ENCODE results near the gene USP9X. TPM values are rescaled to one million over a fixed set of nuclear protein-coding genes. Genes with fewer than 3 reads are reported as not detected.
"Not testable (repeated sequence)": the region's sequence is repeated elsewhere in the genome, so short reads cannot be mapped to it uniquely, and the experiment has no call there.

The USP9X gene, protein sequence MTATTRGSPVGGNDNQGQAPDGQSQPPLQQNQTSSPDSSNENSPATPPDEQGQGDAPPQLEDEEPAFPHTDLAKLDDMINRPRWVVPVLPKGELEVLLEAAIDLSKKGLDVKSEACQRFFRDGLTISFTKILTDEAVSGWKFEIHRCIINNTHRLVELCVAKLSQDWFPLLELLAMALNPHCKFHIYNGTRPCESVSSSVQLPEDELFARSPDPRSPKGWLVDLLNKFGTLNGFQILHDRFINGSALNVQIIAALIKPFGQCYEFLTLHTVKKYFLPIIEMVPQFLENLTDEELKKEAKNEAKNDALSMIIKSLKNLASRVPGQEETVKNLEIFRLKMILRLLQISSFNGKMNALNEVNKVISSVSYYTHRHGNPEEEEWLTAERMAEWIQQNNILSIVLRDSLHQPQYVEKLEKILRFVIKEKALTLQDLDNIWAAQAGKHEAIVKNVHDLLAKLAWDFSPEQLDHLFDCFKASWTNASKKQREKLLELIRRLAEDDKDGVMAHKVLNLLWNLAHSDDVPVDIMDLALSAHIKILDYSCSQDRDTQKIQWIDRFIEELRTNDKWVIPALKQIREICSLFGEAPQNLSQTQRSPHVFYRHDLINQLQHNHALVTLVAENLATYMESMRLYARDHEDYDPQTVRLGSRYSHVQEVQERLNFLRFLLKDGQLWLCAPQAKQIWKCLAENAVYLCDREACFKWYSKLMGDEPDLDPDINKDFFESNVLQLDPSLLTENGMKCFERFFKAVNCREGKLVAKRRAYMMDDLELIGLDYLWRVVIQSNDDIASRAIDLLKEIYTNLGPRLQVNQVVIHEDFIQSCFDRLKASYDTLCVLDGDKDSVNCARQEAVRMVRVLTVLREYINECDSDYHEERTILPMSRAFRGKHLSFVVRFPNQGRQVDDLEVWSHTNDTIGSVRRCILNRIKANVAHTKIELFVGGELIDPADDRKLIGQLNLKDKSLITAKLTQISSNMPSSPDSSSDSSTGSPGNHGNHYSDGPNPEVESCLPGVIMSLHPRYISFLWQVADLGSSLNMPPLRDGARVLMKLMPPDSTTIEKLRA (N-terminal part only)
- 10 to 100 TPM in 5 of 6 donors, 1 to 10 TPM in 1; 7.4 to 27.8 (median 21.9) TPM for polyA plus RNA-seq (ENCODE audit: low read depth in 6 of 6)

DNA sequence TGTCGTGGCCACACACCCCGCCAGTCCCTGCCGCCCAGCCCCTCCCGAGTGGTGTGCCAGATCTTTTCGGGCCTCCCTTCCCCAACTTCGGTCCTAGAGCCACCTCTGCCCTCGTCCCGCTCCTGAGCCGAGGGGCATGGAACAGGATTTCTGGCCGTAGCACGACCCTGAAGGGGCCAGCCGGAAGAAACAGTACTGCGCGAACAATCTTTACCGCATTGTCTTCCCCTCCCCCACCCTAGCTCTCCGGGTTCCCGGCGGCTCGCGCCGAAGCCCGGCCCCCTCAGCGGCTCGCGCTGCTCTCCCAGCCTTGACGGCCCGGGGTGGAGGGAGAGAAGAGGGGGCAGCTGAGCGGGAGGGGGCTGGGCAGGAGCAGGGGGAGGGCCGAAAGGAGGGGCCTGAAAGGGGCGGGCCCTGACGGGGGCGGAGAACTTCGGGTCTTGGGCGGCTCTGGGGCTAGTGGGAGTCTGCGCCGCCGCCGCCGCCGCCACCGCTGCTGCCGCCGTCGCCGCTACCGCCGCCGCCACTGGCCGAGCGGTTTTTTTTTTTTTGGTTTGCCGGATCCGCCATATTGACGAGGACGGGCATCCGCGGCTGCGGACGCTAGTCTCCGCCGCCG, at the start of gene USP9X:
USP9X (plus strand) TSS at position 553 of the 619 bp plus-strand sequence. CDS start 38,184 bp downstream, outside the sequence.
- Mint-ChIP-seq H3K9me3 (peaks cover 0 to 3% (median 0%) of the 10 kb centered on the region in 7 donors), H3K27ac (peak within 1 kb of the TSS; percentile 99 to 100 (median 100)), H3K27me3 (no peaks in the 10 kb centered on the region), H3K4me1 (peaks cover 0 to 46% (median 33%) of the 10 kb centered on the region in 3 donors), H3K4me3 (peak within 1 kb of the TSS; percentile 91 to 98 (median 95)), H3K36me3 (no peaks in the 10 kb centered on the region)
- DNase-seq, result peak; percentile 93
- peak; percentile 63 to 64 for ATAC-seq (ENCODE audit: low read depth in 2 of 2)

DNA sequence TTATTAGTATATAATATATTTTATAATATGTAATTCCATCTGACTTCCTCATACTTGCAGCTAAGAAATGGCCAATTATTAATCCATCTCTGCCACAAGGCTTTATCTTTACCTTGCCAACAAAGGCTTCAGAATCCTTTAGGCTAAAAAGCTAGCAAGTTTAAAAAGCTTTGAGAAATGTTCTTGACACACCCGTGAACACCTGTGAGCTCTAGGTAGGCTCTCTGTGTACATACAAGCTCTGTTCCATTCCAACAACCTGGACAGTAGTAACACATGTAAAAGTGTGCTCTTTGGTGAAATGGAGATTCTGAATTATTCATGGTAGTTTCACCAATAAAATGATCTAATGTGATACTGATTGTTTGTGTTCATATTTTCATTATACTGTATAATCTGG, 49.7 kb upstream of the USP9X start:
- Mint-ChIP-seq H3K27ac (peak overlapping the region in 1 of 6 donors; percentile 33), H3K27me3 (peaks cover 0 to 15% (median 0%) of the 10 kb centered on the region in 3 donors), H3K9me3 (peaks cover 0 to 14% (median 3%) of the 10 kb centered on the region in 7 donors), H3K36me3 (no peaks in the 10 kb centered on the region), H3K4me3 (no peak overlapping the region), H3K4me1 (no peaks in the 10 kb centered on the region)
- no peak for DNase-seq
- no peak for ATAC-seq (ENCODE audit: low read depth in 2 of 2)

DNA sequence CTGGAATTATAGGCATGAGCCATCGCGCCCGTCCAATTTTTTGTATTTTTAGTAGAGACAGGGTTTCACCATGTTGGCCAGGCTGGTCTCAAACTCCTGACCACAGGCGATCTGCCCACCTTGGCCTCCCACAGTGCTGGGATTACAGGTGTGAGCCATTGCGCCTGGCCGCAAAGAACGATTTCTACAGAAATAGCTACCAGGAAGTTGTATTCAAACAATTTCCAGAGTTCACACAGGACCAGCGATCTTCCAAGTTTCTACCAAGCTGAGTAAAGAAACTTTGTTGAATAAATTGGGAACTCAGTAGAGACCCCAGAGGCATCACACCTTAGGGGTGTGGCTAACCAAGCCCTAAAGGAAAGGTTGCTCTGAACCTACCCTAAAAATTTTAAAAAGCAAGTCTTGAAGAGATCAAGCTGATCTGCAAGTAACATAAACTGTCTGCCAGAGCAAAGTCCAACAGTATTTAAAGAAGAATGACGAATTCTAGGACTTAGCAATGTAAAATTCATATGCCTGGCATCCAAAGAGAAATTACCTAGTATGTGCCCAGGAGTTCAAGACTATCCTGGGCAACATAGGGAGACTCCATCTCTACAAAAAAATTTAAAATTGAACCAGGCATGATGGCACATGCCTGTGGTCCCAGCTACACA, 48.4 kb upstream of the USP9X start:
- H3K4me3 Mint-ChIP-seq, result peak overlapping the region in 1 of 8 donors; percentile 37
- no peak for ATAC-seq (ENCODE audit: low read depth in 2 of 2)
- H3K9me3 Mint-ChIP-seq, result peaks cover 0 to 14% (median 3%) of the 10 kb centered on the region in 7 donors

DNA sequence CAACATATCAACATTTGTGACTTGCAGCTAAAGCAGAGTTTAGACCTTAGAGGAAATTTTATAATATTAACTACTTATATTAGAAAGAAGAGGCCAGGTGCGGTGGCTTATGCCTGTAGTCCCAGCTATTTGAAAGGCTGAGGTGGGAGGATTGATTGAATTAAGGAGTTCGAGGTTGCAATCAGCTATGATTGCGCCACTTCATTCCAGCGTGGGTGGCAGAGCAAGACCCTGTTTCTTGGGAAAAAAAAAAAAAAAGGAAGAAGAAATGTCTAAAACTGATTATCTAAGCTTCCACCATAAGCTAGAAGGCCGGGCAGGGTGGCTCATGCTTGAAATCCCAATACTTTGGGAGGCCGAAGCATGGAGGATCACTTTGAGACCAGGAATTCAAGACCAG, 42.0 kb upstream of the USP9X start:
- DNase-seq, result no peak
- Mint-ChIP-seq H3K4me3 (no peak overlapping the region), H3K4me1 (peaks cover 4 to 11% (median 6%) of the 10 kb centered on the region in 3 donors), H3K9me3 (peaks cover 0 to 1% (median 0%) of the 10 kb centered on the region in 7 donors), H3K27ac (no peak overlapping the region), H3K36me3 (no peaks in the 10 kb centered on the region), H3K27me3 (no peaks in the 10 kb centered on the region)
- ATAC-seq (ENCODE audit: low read depth in 2 of 2), result no peak

More for the DNA sequence above, 48.4 kb upstream of the USP9X start:
- no peaks in the 10 kb centered on the region for H3K36me3 Mint-ChIP-seq
- H3K27ac Mint-ChIP-seq, result no peak overlapping the region
- no peak for DNase-seq
- H3K4me1 Mint-ChIP-seq, result no peaks in the 10 kb centered on the region
- H3K27me3 Mint-ChIP-seq, result peaks cover 0 to 8% (median 0%) of the 10 kb centered on the region in 3 donors

DNA sequence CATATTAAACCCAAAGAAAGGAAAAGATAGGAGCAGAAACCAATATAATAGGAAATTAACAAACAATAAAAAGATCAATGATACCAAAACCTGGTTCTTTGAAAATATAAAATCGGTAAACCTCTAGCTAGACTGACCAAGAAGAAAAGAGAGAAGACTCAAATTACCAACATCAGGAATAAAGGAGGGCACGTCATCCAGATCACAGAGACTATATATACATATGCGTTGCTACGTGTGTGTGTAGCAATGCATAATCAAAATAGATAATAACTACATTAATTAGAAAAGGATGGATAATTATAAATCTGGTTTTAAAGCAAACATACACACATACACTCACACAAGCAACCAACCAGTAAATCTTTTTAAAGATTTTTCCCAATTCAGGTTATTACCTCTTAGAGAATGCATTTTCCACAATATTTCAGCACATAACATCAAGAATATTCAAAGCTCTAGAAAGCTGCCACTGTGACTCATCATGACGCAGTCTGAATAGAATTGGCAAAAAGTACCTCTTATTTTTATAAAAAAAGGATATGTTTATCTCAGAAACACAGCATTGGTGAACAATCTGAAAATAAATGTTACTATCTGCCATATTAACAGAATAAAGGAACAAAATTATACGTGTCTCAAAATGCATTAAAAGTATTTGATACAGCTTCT, 41.4 kb upstream of the USP9X start:
- H3K27ac Mint-ChIP-seq, result no peak overlapping the region
- peaks cover 0 to 1% (median 0%) of the 10 kb centered on the region in 7 donors for H3K9me3 Mint-ChIP-seq
- H3K4me1 Mint-ChIP-seq, result peaks cover 4 to 11% (median 6%) of the 10 kb centered on the region in 3 donors
- no peak for ATAC-seq (ENCODE audit: low read depth in 2 of 2)
- no peak for DNase-seq
- H3K36me3 Mint-ChIP-seq, result no peaks in the 10 kb centered on the region
- H3K27me3 Mint-ChIP-seq, result no peaks in the 10 kb centered on the region
- H3K4me3 Mint-ChIP-seq, result no peak overlapping the region

DNA sequence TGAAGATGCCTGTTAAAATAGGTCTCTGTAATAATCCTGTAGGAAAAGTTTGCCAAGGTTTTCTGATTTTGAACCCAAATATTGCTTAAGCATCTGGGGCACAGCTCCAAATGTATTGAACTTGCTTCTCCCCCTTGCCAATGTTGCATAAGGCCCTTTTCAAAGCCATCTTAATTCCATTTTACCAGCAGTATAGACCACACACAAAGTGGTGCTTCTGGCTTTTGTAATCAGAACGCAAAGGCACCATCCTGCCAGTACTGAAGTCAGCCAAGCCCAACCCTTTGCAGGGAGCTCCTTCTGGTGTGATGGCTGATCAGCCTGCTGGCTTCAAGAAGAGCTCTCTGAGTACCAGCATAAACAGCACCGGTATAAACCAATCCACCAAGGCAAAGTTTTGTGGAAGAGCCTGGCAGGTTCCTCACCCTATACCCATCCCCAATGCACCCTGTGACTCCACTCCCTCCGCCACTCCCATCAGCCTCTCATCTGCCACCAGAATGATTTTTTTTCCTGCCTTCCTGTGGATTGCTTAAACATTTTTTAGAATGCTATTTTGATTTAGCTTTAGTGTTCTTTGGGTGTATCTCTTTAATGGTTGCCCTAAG, 39.2 kb upstream of the USP9X start:
- ATAC-seq (ENCODE audit: low read depth in 2 of 2) (no peak), DNase-seq (no peak)
- no peak overlapping the region for H3K4me3 Mint-ChIP-seq
- peaks cover 4 to 11% (median 6%) of the 10 kb centered on the region in 3 donors for H3K4me1 Mint-ChIP-seq
- no peaks in the 10 kb centered on the region for H3K36me3 Mint-ChIP-seq
- peaks cover 0 to 1% (median 0%) of the 10 kb centered on the region in 7 donors for H3K9me3 Mint-ChIP-seq
- peak overlapping the region in 1 of 6 donors; percentile 6 for H3K27ac Mint-ChIP-seq
- no peaks in the 10 kb centered on the region for H3K27me3 Mint-ChIP-seq

DNA sequence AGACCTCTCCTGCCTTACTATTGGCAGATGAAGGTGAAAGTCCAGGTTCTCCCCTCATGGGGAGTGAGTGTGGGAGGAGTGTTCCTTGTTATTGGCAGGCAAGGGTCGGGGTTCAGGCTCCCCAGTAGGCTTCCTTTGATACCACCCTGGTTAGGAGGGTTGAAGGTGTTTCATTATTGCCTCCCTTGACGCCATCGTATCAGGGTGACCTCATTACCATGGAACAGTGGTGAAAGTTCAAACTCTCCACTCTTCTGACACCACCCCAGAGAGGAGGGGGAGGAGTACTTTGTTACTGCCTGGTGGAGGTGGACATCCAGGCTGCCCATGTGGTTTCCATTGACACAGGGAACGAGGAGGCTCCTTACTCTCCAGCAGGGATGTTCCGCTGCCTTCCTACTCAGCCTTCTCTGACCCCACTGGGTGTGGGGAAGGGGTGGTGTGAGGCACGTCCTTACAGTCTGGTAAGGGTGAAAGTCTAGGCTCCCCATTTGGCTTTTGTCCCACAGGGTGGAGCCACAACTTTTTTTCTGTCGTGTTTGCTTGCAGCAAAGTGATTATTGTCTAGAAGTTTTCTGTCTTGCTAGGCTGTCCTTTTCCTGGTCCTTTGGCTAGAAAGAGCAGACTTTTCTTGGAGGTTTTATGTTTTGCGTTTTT, 37.2 kb upstream of the USP9X start:
- H3K27ac Mint-ChIP-seq, result no peak overlapping the region

DNA sequence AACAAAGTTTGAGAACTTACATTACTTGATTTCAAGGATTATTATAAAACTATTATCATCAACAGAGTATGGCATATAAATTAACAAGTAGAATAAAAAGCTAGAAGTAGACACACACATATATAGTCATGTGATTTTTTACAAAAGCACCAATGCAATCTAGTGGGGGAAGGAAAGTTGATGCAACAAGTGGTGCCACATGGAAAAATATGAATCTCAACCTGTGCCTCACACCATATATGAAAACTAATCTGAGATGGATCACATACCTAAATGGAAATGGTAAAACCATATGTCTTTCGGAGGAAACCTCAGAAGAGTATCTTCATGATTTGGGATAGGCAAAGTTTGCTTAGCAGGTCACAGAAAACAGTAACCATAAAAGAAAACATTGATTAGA, 34.9 kb upstream of the USP9X start:
- no peak for ATAC-seq (ENCODE audit: low read depth in 2 of 2)
- no peak for DNase-seq
- H3K9me3 Mint-ChIP-seq, result no peaks in the 10 kb centered on the region
- H3K27ac Mint-ChIP-seq, result no peak overlapping the region
- peaks cover 4 to 11% (median 6%) of the 10 kb centered on the region in 3 donors for H3K4me1 Mint-ChIP-seq
- no peaks in the 10 kb centered on the region for H3K36me3 Mint-ChIP-seq
- no peak overlapping the region for H3K4me3 Mint-ChIP-seq
- H3K27me3 Mint-ChIP-seq, result no peaks in the 10 kb centered on the region

More for the DNA sequence above, 37.2 kb upstream of the USP9X start:
- no peaks in the 10 kb centered on the region for H3K27me3 Mint-ChIP-seq
- no peaks in the 10 kb centered on the region for H3K36me3 Mint-ChIP-seq
- DNase-seq (no peak), ATAC-seq (ENCODE audit: low read depth in 2 of 2) (no peak)
- H3K9me3 Mint-ChIP-seq, result no peaks in the 10 kb centered on the region
- H3K4me3 Mint-ChIP-seq, result no peak overlapping the region
- peaks cover 4 to 11% (median 6%) of the 10 kb centered on the region in 3 donors for H3K4me1 Mint-ChIP-seq

DNA sequence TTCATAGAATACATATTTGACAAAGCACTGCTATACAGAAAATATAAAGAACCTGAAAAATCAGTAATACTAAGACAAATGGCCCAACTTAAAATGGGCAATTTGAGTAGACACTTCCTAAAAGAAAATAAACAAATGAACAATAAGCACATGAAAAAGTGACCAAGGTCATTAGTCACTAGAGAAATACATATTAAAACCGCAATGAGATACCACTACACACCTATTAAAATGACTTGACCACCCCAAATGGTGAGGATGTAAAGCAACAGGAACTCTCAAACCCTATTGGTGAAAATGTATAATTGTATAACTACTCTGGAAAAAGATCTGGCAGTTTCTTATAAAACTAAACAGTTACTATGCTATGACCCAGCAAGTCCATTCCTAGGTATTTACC, 34.0 kb upstream of the USP9X start:
- peaks cover 4 to 11% (median 6%) of the 10 kb centered on the region in 3 donors for H3K4me1 Mint-ChIP-seq
- H3K9me3 Mint-ChIP-seq, result no peaks in the 10 kb centered on the region
- H3K27ac Mint-ChIP-seq, result no peak overlapping the region
- DNase-seq (no peak), ATAC-seq (ENCODE audit: low read depth in 2 of 2) (no peak)
- no peaks in the 10 kb centered on the region for H3K36me3 Mint-ChIP-seq
- no peak overlapping the region for H3K4me3 Mint-ChIP-seq
- H3K27me3 Mint-ChIP-seq, result no peaks in the 10 kb centered on the region

DNA sequence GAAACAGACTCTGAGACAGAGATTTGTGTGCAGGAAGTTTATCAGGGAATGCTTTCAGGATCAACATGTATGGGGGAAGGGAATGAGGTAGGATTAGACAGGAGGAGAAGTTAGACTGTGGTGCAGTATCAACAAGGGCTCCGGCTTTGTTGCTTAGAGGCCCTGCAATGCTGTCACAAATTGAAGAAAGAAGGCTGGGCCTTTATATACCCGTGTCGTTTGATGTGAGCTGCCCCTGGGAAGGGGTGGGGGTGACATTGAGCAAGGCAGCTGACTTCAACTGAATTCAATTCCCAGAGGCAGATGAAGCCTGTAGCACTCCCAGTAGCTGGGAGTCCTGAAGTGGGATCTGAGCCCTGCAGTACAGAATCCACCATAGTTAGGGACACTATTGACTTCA, 29.5 kb upstream of the USP9X start:
- Mint-ChIP-seq H3K9me3 (no peaks in the 10 kb centered on the region), H3K36me3 (no peaks in the 10 kb centered on the region), H3K4me3 (no peak overlapping the region), H3K27me3 (no peaks in the 10 kb centered on the region), H3K27ac (peak overlapping the region in 1 of 6 donors; percentile 48), H3K4me1 (no peaks in the 10 kb centered on the region)
- no peak for DNase-seq
- no peak for ATAC-seq (ENCODE audit: low read depth in 2 of 2)

DNA sequence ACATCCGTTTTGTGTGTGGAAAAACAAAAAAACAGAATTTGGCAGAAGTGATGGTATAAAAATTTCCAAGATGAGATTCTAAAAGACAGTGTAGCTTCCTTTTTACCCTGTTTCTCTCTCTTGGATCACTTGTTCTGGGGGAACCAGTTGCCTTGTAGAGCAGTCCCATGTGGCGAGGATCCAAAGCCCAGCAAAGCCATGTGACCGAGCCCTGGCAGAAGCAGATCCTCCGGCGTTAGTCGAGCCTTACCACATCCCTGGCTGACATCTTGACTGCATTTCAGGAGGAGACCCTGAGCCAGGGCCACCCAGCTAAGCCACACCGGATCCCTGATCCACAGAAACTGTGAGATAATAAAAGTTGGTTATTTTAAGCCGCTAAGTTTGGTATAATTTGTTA, 22.0 kb upstream of the USP9X start:
- H3K4me1 Mint-ChIP-seq; H3K9me3 Mint-ChIP-seq; H3K36me3 Mint-ChIP-seq; DNase-seq; ATAC-seq (ENCODE audit: low read depth in 2 of 2); H3K27me3 Mint-ChIP-seq; H3K4me3 Mint-ChIP-seq; H3K27ac Mint-ChIP-seq: not testable (repeated sequence)

Data from naive B cell (primary cell).